ENCODE measurements around the gene CNTN5. TPM values are rescaled to one million over a fixed set of nuclear protein-coding genes. Genes with fewer than 3 reads are reported as not detected.

Gene CNTN5
- polyA plus RNA-seq, 1 donor (not counting 4 experiments of a cell fraction or from before 2014, with no cell fraction given): not detected

DNA sequence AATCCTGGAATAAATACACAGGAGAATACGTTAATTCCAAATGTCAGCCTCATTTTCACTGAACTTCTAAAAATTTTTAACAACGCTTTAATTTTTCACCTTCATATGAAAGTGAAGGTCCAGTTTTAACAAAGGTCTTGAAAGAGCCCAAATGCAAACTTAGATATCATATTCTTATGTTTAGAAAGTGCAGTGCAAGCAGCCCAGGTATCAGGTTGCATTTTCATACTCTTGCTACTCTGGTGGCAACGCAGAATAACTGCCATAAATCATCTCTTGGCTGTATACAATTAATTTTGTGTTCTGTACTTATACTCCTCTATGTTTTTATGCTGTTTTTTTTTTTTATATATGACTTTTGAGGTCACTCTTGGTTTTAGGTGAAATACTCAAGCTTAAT, 1169.6 kb downstream of the CNTN5 start:
- no peak overlapping the region for H3K27ac ChIP-seq (ENCODE audit: control insufficient read depth, insufficient read depth, low read length)
- dilution Hi-C loops (cut with MboI; ENCODE audit: extremely low pct_ligation_motif_present, low sequenced_read_pairs): no loop called here
- DNase-seq (ENCODE audit: low read depth, low spot score): no peak

DNA sequence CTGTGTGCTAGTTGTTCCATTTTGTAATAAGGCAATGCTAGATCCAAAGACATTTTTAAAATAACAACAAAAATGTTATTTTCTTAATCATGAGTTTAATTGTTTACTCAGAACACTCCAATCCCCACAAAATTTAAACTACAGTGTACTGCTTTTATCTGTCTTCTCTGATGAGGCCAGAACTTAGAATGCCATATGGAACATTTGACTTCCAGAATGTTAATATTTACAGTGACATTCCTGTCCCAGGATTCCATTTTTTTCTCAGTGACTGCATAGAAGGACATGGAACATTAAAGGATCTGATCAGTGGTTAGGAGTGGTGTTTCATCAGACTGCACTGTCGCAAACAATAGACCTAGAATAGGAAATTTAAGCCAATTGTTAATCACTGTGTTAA, 1171.4 kb downstream of the CNTN5 start:
- Histone ChIP-seq H3K9me3 (ENCODE audit: control insufficient read depth, low read depth, low read length) (no peaks in the 10 kb centered on the region), H2AFZ (ENCODE audit: control insufficient read depth, low read length) (no peak overlapping the region), H3K4me3 (ENCODE audit: control insufficient read depth in 2 of 3, extremely low read depth in 1 of 3, insufficient read depth in 2 of 3, low read depth in 1 of 3, low read length in 3 of 3) (no peak overlapping the region), H3K9ac (ENCODE audit: control insufficient read depth, extremely low read depth, insufficient read depth, low read length) (no peak overlapping the region), H3K4me2 (ENCODE audit: control insufficient read depth, extremely low read depth, insufficient read depth, low read depth, low read length) (no peak overlapping the region), H3K79me2 (ENCODE audit: control insufficient read depth, insufficient read depth, low read length) (no peaks in the 10 kb centered on the region), H3K27me3 (ENCODE audit: control insufficient read depth, extremely low read depth, insufficient read depth, low read length) (no peaks in the 10 kb centered on the region), H3K36me3 (ENCODE audit: control insufficient read depth in 2 of 2, extremely low read depth in 1 of 2, insufficient read depth in 2 of 2, low read length in 2 of 2) (no peaks in the 10 kb centered on the region), H4K20me1 (ENCODE audit: control insufficient read depth, extremely low read depth, insufficient read depth, low read length) (no peaks in the 10 kb centered on the region), H3K27ac (ENCODE audit: control insufficient read depth, insufficient read depth, low read length) (no peak overlapping the region), H3K9me1 (ENCODE audit: control insufficient read depth, extremely low read depth, insufficient read depth, low read length) (no peaks in the 10 kb centered on the region), H3K4me1 (ENCODE audit: control insufficient read depth, extremely low read depth, insufficient read depth, low read length) (no peaks in the 10 kb centered on the region)
- no peak for TF ChIP-seq EZH2 (IDR thresholded peaks at IDR 0.05; ENCODE audit: low read length)
- TF ChIP-seq, protein P1, sequence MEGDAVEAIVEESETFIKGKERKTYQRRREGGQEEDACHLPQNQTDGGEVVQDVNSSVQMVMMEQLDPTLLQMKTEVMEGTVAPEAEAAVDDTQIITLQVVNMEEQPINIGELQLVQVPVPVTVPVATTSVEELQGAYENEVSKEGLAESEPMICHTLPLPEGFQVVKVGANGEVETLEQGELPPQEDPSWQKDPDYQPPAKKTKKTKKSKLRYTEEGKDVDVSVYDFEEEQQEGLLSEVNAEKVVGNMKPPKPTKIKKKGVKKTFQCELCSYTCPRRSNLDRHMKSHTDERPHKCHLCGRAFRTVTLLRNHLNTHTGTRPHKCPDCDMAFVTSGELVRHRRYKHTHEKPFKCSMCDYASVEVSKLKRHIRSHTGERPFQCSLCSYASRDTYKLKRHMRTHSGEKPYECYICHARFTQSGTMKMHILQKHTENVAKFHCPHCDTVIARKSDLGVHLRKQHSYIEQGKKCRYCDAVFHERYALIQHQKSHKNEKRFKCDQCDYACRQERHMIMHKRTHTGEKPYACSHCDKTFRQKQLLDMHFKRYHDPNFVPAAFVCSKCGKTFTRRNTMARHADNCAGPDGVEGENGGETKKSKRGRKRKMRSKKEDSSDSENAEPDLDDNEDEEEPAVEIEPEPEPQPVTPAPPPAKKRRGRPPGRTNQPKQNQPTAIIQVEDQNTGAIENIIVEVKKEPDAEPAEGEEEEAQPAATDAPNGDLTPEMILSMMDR (optimal IDR thresholded peaks at IDR 0.05 in 1 of 3, IDR thresholded peaks at IDR 0.05 in 1 of 3, conservative IDR thresholded peaks at IDR 0.05 in 1 of 3; ENCODE audit: extremely low read depth in 1 of 3, insufficient read depth in 2 of 3, low read length in 3 of 3): no peak
- dilution Hi-C loops (cut with MboI; ENCODE audit: extremely low pct_ligation_motif_present, low sequenced_read_pairs): no loop called here
- no peak for FAIRE-seq
- DNase-seq (ENCODE audit: low read depth, low spot score): no peak

More for the DNA sequence above, 1169.6 kb downstream of the CNTN5 start:
- no peak for TF ChIP-seq EZH2 (IDR thresholded peaks at IDR 0.05; ENCODE audit: low read length)
- TF ChIP-seq, protein P1 (optimal IDR thresholded peaks at IDR 0.05 in 1 of 3, IDR thresholded peaks at IDR 0.05 in 1 of 3, conservative IDR thresholded peaks at IDR 0.05 in 1 of 3; ENCODE audit: extremely low read depth in 1 of 3, insufficient read depth in 2 of 3, low read length in 3 of 3): no peak
- no peak for FAIRE-seq
- no peaks in the 10 kb centered on the region for H3K36me3 ChIP-seq (ENCODE audit: control insufficient read depth in 2 of 2, extremely low read depth in 1 of 2, insufficient read depth in 2 of 2, low read length in 2 of 2)
- no peaks in the 10 kb centered on the region for H3K9me3 ChIP-seq (ENCODE audit: control insufficient read depth, low read depth, low read length)
- H2AFZ ChIP-seq (ENCODE audit: control insufficient read depth, low read length): no peak overlapping the region
- no peaks in the 10 kb centered on the region for H3K4me1 ChIP-seq (ENCODE audit: control insufficient read depth, extremely low read depth, insufficient read depth, low read length)
- H3K9ac ChIP-seq (ENCODE audit: control insufficient read depth, extremely low read depth, insufficient read depth, low read length): no peak overlapping the region
- H3K79me2 ChIP-seq (ENCODE audit: control insufficient read depth, insufficient read depth, low read length): no peaks in the 10 kb centered on the region
- no peaks in the 10 kb centered on the region for H3K27me3 ChIP-seq (ENCODE audit: control insufficient read depth, extremely low read depth, insufficient read depth, low read length)
- no peaks in the 10 kb centered on the region for H3K9me1 ChIP-seq (ENCODE audit: control insufficient read depth, extremely low read depth, insufficient read depth, low read length)
- no peaks in the 10 kb centered on the region for H4K20me1 ChIP-seq (ENCODE audit: control insufficient read depth, extremely low read depth, insufficient read depth, low read length)
- H3K4me3 ChIP-seq (ENCODE audit: control insufficient read depth in 2 of 3, extremely low read depth in 1 of 3, insufficient read depth in 2 of 3, low read depth in 1 of 3, low read length in 3 of 3): no peak overlapping the region
- H3K4me2 ChIP-seq (ENCODE audit: control insufficient read depth, extremely low read depth, insufficient read depth, low read depth, low read length): no peak overlapping the region
